Activated T-helper 1 cell treated with anti-CD3 and anti-CD28 coated beads, Interleukin-12 subunit alpha, Interleukin-12 subunit beta, Interleukin-2, Interleukin-4 antibody, amounts not matched to agents 30 ng/mL and 10 ng/mL and 1 ng/mL, durations not matched to agents 14 hours and 24 hours and 36 hours (primary cell): Measurements from ENCODE around the gene NR1D1. TPM values are rescaled to one million over a fixed set of nuclear protein-coding genes. Genes with fewer than 3 reads are reported as not detected.

Experiments used
- DNase-seq: peaks from one replicate; pipeline ENCODE4 v3.0.0; 2021; ENCODE audit warnings: low spot score
- H3K27ac Mint-ChIP-seq: one replicate; pipeline ENCODE4 v1.8.0; 2021; ENCODE audit warnings: mild to moderate bottlenecking, mixed read lengths
- H3K27me3 Mint-ChIP-seq: one replicate; pipeline ENCODE4 v1.8.0; 2022; ENCODE audit warnings: mild to moderate bottlenecking, moderate library complexity, mixed read lengths; ENCODE audit not compliant: insufficient read depth
- H3K36me3 Mint-ChIP-seq: one replicate; pipeline ENCODE4 v1.8.0; 2021; ENCODE audit warnings: low read depth, mixed read lengths
- H3K4me1 Mint-ChIP-seq: one replicate; pipeline ENCODE4 v1.8.0; 2021; ENCODE audit warnings: low read depth, mixed read lengths
- H3K4me3 Mint-ChIP-seq: one replicate; pipeline ENCODE4 v1.8.0; 2021; ENCODE audit warnings: mild to moderate bottlenecking, moderate library complexity, mixed read lengths
- H3K9me3 Mint-ChIP-seq: one replicate; pipeline ENCODE4 v1.8.0; 2021; ENCODE audit warnings: mixed read lengths
- intact Hi-C: fragments of 100-400 bp; cut with micrococcal nuclease; formaldehyde crosslinking; loops from one replicate; pipeline ENCODE4 v1.15.1; 2024
- total RNA-seq: library from RNA; stranded (reverse); gene quantifications from 2 replicates; pipeline ENCODE4 v1.2.3, GENCODE V29; 2022

The NR1D1 gene
- total RNA-seq, 1 donor from 2014 or later, result 8.7 TPM

DNA sequence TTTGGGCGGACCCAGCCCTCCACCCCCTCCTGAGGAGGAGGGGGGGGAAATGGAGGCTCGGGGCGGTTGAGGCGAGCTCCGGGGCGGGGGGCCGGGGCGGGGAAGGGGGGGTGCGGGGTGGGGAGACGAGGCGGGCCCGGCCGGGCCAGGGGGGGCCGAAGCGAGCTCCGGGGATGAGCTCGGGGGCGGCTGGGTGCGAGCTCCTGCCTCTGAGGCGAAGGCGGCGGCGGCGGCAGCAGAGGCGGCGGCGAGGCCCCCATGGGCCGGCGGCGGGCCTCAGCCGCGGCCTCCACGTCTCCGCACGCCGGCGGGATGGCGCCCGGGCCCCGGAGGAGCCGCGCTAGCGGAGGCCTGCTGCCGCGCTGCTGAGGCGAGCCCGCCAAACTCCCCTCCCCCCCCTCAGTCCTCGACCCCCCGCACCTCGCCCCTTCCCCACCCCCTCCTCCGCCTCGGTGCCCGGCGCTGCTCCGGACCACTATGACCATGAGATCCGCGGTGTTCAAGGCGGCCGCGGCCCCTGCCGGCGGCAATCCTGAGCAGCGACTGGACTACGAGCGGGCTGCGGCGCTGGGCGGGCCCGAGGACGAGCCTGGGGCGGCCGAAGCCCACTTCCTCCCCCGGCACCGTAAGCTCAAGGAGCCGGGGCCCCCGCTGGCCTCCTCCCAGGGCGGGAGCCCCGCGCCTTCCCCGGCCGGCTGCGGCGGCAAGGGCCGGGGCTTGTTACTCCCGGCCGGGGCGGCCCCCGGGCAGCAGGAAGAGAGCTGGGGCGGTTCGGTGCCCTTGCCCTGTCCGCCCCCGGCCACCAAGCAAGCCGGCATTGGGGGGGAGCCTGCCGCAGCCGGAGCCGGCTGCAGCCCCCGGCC lies 22.0 kb upstream of the NR1D1 start:
- H3K36me3 Mint-ChIP-seq, result peaks cover 22% of the 10 kb centered on the region
- H3K4me1 Mint-ChIP-seq, result peaks cover 41% of the 10 kb centered on the region
- H3K9me3 Mint-ChIP-seq, result no peaks in the 10 kb centered on the region
- H3K27me3 Mint-ChIP-seq, result no peaks in the 10 kb centered on the region
- H3K27ac Mint-ChIP-seq, result no peak overlapping the region
- DNase-seq, result no peak
- peak overlapping the region; percentile 97 for H3K4me3 Mint-ChIP-seq
- intact Hi-C loops, result no loop called here

DNA sequence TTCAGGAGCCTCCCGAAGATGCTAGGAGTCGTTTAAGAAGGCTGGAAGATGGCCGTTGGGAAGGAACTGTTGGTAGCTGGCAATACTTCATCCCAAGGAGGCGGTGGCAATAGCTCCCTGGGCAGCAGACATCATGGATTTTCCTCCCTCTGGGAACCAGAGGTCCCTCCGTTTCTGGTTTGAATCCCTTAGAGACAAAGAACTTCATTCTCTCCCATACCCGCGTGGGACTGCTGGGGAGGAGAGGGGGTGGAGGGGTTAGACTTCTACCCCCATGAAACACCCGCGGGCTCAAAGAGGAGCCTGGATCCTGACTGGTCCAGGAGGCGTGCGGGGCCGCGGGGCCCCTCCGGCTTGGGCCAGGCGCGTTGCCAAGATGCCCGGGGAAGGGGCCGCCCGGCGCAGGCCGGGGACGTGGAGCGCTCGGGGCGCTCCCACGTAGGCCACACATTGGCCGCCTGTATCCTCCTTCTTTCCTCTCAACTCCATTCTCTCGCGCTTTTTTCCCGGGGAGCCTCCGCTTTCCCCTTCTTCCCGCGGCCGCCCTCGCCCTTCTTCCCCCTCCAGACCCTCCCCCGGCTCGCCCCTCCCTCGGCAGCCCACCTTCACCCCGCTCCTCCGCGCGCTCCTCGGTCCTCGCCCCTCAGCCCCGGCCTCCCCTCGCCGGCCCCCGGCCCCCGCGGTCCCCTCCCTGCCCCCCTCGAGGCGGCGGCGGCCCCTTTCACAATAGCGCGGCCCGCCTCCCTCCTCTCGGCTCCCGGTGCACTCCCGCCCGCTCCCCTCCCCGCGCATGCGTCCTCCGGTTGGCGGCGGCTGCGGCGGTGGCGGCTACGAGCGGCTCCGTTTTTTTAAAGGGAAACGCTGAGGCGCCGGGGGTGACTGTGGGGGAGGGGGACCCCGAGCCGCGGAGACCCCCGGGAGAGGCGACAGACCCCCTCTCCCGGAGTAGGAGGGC lies 21.1 kb upstream of the NR1D1 start, which contains the start of gene MSL1:
TSS of gene MSL1 (plus strand) at position 791 of the 955 bp plus-strand sequence. CDS start 642 bp downstream, outside the sequence.
- DNase-seq, result peak; percentile 86
- H3K27me3 Mint-ChIP-seq, result no peaks in the 10 kb centered on the region
- H3K4me3 Mint-ChIP-seq, result peak within 1 kb of the TSS; percentile 97
- H3K9me3 Mint-ChIP-seq, result no peaks in the 10 kb centered on the region
- intact Hi-C loops, result no loop called here
- peak within 1 kb of the TSS; percentile 72 for H3K27ac Mint-ChIP-seq
- H3K36me3 Mint-ChIP-seq, result peaks cover 19% of the 10 kb centered on the region
- peaks cover 41% of the 10 kb centered on the region for H3K4me1 Mint-ChIP-seq

DNA sequence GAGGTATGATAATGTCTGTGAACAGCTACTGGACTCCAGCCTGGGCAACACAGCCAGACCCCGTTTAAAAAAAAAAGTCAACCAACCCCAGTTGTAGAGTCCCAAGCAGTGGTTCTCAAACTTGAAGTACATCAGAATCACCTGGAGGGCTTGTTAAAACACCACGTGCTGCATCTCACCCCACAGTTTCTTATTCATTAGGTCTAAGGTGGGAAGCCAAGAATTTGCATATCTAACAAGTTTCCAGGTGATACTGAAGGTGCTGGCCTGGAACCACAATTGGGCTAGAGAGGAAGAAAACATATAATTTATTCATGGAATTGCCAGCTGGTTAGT lies 14.7 kb upstream of the NR1D1 start:
- no peak overlapping the region for H3K27ac Mint-ChIP-seq
- H3K36me3 Mint-ChIP-seq, result no peaks in the 10 kb centered on the region
- no peaks in the 10 kb centered on the region for H3K9me3 Mint-ChIP-seq
- no peak overlapping the region for H3K4me3 Mint-ChIP-seq
- H3K27me3 Mint-ChIP-seq, result no peaks in the 10 kb centered on the region
- peaks cover 42% of the 10 kb centered on the region for H3K4me1 Mint-ChIP-seq
- DNase-seq, result no peak
- intact Hi-C loops, result no loop called here

DNA sequence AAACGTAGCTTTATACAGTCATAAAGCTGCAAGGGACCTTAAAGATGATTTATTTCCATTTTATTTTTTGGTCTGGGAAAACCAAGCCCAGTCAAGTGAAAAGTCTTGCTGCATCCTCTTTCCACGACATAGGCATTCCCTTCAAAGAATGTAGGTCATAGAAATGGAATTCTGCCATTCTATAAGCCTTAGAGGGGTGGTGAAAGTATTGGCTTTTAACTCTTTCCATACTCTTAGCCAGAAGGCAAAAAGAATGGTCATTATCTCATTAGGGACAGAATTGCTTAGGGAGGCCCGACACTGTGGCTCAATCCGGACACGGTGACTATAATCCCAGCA lies 13.5 kb upstream of the NR1D1 start:
- H3K27me3 Mint-ChIP-seq, result no peaks in the 10 kb centered on the region
- peaks cover 42% of the 10 kb centered on the region for H3K4me1 Mint-ChIP-seq
- peak overlapping the region; percentile 94 for H3K27ac Mint-ChIP-seq
- DNase-seq, result no peak
- H3K36me3 Mint-ChIP-seq, result no peaks in the 10 kb centered on the region
- intact Hi-C loops, result loop anchor here (1.0 to 5.0 kb wide), 12 partner anchors 9 to 1362 kb away; partner anchors contain the start of genes CASC3, MED24, PSMB3 and RAPGEFL1
- H3K9me3 Mint-ChIP-seq, result no peaks in the 10 kb centered on the region
- peak overlapping the region; percentile 82 for H3K4me3 Mint-ChIP-seq

DNA sequence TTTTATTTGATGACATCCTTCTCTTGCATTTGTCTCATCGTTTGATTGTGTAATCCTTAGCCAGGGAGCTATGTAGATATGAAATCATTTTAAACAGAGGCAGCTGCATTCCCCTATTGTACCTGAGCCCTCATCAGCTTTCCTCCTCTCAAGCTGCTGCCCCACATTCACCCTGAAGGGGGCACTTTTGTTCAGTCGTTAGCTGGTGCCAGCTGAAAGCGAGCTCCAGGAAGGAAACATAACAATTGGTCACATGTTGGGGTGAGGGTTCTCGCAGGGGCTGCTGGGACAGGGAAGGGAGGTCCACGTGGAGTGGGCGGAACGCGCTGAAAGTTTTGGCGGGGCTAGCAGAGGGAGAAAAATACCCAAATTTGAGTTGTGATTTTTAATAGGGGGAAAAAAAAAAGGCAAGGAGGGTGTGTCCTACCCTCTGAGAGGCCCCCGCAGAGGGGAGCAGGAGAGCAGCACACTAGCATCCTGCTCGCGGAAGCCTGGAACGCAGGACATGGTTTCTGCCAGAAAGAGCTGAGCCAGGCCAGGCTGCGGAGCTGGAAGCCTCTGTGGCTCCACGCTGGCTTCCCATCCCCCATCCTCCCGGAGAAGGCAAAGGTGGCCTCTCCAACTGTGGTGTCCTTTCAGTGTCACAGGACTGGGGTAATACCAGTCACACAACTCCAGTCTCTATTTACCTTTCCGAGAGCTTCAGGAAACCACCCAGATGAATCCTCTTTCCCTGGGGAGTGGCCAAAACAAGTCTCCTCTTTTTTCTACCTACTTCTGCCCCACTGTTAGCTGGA lies 12.9 kb upstream of the NR1D1 start:
- H3K9me3 Mint-ChIP-seq, result no peaks in the 10 kb centered on the region
- no peaks in the 10 kb centered on the region for H3K36me3 Mint-ChIP-seq
- peak overlapping the region; percentile 82 for H3K4me3 Mint-ChIP-seq
- intact Hi-C loops, result loop anchor here (1.0 to 5.0 kb wide), 12 partner anchors 10 to 1361 kb away; partner anchors contain the start of genes CASC3, MED24, PSMB3 and RAPGEFL1
- peaks cover 43% of the 10 kb centered on the region for H3K4me1 Mint-ChIP-seq
- peak; percentile 89 for DNase-seq
- H3K27ac Mint-ChIP-seq, result peak overlapping the region; percentile 94
- H3K27me3 Mint-ChIP-seq, result peaks cover under 1% of the 10 kb centered on the region

DNA sequence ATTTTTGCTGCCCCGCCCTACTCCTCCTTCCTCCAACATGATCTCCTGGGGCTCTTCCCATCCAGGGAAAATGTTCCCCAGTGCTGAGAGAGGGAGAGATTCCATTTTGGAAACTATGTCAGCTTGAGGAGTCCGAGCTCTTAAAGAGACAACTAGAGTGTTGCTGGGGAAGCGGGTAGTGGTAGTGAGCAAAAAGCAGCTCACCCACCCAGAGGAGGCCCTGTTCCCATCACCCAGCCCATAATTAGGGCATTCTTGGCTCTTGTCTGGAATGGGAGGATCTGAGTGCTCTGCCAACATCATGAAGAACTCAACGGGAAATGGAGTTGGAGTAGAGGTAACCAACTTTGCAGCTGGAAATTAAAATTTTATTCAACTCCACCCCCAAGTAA lies 12.3 kb upstream of the NR1D1 start:
- DNase-seq, result no peak
- Mint-ChIP-seq H3K9me3 (no peaks in the 10 kb centered on the region), H3K27me3 (peaks cover 3% of the 10 kb centered on the region), H3K4me1 (peaks cover 47% of the 10 kb centered on the region), H3K36me3 (no peaks in the 10 kb centered on the region), H3K27ac (peak overlapping the region; percentile 62), H3K4me3 (peak overlapping the region; percentile 82)
- intact Hi-C loops, result loop anchor here (1.0 to 5.0 kb wide), 12 partner anchors 11 to 1360 kb away; partner anchors contain the start of genes CASC3, MED24, PSMB3 and RAPGEFL1

DNA sequence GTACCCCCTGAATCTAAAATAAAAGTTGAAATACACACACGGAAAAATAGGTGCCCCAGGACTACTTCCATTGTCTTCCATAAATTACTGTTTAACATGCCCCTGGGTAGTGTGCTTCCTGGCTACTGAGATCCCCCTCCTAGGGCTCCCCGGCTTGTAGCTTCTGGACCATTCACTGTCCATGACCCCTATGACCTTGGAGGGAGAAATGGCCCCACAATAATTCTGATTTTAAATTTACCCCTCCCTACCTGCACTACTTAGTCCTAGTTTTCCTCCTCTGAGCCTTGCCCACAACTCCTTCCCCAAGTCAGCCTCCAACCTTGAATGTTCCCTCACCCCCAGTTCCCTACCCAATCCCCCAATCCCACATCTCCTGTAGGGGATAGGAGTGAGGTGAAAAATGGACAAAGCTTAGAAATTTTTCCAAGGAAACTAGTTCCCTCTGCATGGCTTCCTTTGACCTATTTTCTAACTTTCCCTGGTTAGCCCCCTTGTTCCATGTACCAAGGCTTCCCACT lies 11.9 kb upstream of the NR1D1 start:
- peaks cover 51% of the 10 kb centered on the region for H3K4me1 Mint-ChIP-seq
- no peak for DNase-seq
- peak overlapping the region; percentile 62 for H3K27ac Mint-ChIP-seq
- H3K4me3 Mint-ChIP-seq, result no peak overlapping the region
- peaks cover 3% of the 10 kb centered on the region for H3K27me3 Mint-ChIP-seq
- intact Hi-C loops, result loop anchor here (2.0 to 5.0 kb wide), 3 partner anchors 43 to 1360 kb away; partner anchors contain the start of genes PSMB3 and RAPGEFL1
- H3K9me3 Mint-ChIP-seq, result no peaks in the 10 kb centered on the region
- H3K36me3 Mint-ChIP-seq, result no peaks in the 10 kb centered on the region

DNA sequence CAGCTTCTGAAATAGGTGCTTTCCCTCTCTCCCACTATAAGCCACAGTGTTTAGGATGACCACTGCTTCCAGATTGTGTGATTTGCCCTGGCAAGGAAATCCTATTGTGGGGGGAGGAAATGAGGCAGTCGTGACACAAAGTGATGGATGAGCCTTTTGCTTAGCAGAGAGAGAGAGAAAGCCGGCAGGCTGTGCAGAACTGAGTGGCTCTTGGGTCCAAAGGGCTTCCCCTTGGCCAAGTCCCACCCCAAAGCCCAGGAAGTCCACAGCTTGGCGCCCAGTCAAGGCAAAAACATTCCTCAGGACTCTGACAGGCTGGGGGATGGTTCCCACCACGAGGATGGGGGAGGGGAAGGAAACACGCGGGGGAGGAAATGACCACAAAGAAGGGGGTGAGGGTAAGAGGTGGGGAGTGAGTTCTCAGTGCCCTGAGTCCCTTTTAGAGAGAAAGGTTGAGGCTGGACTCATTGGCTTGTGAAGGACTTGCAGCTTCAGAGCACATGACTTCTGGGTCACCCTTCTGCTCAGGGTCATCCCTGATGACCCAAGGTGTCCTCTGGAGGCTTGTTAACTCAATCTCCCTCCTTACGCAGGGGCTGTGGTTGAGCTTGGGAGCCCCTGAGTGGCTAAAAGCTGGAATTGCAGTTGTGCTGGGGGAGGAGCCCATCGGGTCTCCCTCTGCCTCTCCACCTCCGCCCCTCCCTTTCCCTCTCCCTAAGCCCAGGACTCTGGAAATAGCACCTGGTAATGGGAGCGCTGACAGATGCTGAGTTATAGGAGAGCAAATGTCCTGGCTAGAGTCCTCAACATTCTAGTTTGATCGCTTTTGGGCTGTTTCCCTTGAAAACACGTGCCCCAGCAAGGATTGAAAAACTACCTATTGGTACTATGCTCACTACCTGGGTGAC lies 11.1 kb upstream of the NR1D1 start:
- Mint-ChIP-seq H3K27me3 (peaks cover 7% of the 10 kb centered on the region), H3K27ac (peak overlapping the region; percentile 72), H3K9me3 (no peaks in the 10 kb centered on the region), H3K36me3 (no peaks in the 10 kb centered on the region), H3K4me1 (peaks cover 53% of the 10 kb centered on the region), H3K4me3 (peak overlapping the region; percentile 35)
- intact Hi-C loops, result loop anchor here (1.0 to 5.0 kb wide), 4 partner anchors 11 to 1359 kb away; partner anchors contain the start of genes NR1D1, PSMB3 and RAPGEFL1
- DNase-seq, result peak; percentile 57

DNA sequence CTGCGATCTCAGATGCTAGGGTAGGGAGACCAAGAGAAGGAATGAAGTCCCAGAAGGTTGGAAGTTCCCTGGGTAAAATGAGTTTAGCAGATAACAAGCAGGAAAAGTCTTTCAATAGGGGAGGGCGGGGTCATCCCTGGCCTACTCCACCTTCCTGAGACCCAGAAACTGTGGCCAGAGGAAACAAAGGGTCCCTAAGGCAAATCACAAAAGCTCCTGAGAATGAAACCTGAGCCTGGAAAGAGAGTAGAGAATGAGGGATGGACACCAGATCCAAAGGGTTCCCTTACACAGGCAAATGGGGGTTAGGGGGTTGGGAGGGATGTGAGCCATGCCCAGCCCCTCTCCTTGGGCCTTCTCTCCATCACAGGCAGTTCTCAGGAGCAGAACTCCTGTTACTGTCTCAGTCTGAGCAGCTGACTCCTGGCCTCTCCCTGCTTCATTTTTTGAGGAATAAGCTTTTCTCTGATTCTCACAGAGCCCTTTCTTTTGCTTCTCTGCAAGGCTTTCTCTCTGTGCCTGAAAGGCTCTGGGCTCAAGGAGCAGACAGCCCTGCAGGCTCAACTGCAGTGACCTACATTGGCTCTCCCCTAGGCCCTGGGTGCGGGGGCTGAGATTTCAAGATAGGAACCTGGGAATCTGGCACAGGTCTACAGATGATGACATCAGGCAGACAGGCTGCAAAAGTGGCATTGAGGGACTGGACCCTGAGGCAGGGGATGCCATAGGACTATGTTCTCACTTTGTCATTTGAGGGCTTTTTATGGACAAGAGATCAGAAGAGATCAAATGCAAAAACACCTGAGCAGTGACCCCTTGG lies 9.8 kb upstream of the NR1D1 start:
- DNase-seq, result no peak
- peaks cover 12% of the 10 kb centered on the region for H3K27me3 Mint-ChIP-seq
- H3K4me3 Mint-ChIP-seq, result no peak overlapping the region
- intact Hi-C loops, result loop anchor here (5.0 kb wide), 1 partner anchor 1358 kb away; the partner anchor contains the start of gene PSMB3
- H3K36me3 Mint-ChIP-seq, result no peaks in the 10 kb centered on the region
- no peaks in the 10 kb centered on the region for H3K9me3 Mint-ChIP-seq
- H3K27ac Mint-ChIP-seq, result peak overlapping the region; percentile 27
- peaks cover 65% of the 10 kb centered on the region for H3K4me1 Mint-ChIP-seq

DNA sequence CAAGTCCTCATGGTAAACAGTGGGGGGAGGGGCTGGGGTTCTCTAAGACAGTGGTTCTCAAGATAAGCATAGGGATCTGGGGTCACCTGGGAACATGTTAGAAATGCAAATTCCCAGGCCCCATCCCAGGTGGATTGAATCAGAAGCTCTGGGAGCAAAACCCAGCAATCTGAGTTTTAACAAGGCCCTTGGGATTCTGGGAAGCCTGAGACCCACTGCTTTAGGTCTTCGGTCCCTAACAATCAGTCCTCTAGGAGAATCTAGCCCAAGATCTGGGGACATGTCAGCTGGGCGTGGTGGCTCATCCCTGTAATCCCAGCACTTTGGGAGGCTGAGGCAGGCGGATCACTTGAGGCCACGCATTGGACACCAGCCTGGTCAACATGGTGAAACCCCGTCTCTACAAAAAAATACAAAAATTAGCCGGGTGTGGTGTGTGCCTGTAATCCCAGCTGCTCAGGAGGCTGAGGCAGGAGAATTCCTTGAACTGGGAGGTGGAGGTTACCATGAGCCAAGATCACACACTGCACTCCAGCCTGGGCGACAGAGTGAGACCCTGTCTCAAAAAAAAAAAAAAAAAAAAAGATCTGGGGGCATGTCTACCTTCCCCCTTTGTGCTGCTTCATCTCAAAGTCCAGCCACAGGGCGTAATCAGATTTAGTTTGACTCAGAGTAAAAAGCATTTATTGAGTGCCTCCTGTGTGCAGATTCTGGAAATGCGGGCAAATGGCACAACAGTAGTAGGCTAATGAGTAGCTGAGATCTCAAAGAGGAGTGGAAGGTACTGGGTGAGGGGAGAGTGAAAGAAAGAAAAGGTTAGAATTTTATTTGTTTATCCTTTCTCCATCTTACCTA lies 8.8 kb upstream of the NR1D1 start:
- Mint-ChIP-seq H3K9me3 (no peaks in the 10 kb centered on the region), H3K4me3 (no peak overlapping the region), H3K27ac (no peak overlapping the region), H3K36me3 (no peaks in the 10 kb centered on the region), H3K27me3 (peaks cover 14% of the 10 kb centered on the region), H3K4me1 (peaks cover 76% of the 10 kb centered on the region)
- DNase-seq, result no peak
- intact Hi-C loops, result no loop called here
